HG02610 (cell line): ENCODE results near the gene SLC13A5.
"Not testable (repeated sequence)": the region's sequence is repeated elsewhere in the genome, so short reads cannot be mapped to it uniquely, and the experiment has no call there.

Source experiments
- ATAC-seq: cut with Tn5 transposase; IDR thresholded peaks from one replicate; pipeline ENCODE4 v1.9.1; 2021; ENCODE audit warnings: mild to moderate bottlenecking, moderate library complexity; ENCODE audit not compliant: unreplicated experiment

The SLC13A5 gene

DNA sequence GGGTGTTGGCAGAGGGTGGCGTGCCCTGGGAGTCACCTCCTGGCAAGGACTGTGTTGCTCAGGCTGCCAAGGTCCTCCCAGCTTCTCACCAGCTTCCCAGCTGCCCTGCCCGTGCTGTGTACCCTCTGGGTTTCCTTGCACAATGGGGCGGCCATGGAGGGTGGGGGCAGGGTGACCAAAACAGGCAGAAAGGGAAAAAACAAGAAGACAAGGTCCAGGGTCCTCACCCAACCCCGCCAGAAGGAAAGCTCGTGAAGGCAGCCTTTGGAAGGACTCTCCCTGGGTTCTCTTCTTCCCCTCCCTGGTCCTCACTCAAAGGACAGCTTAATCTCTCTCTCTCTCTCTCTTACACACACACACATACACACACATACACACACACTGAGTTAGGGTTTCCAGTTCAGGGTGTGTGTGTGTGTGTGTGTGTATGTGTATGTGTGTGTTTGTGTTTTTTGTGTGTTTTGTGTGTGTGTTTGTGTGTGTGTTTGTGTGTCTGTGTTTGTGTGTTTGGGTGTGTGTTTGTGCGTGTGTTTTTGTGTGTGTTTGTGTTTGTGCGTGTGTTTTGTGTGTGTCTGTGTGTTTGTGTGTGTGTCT is 2.0 kb downstream of the SLC13A5 start:
- no peak for ATAC-seq

DNA sequence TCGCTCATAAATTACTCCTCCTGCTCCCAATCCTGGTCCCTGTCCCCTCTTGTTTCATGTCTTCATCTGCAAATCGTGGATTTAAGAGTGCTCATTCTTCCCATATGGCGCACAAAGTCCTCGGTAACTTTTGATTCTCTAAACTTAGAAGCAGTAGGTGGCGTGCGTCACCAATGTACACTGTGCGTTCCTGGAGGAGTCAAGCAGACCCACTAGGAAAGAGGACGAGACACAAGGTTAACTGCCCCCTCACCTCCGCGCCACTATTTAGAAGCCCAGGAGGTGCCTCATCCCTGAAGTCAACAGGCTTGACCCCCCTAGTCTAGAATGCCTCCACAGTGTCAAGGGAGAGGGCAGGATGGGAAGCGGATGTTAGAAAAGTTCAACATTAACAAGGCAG is 2.9 kb downstream of the SLC13A5 start:
- no peak for ATAC-seq

DNA sequence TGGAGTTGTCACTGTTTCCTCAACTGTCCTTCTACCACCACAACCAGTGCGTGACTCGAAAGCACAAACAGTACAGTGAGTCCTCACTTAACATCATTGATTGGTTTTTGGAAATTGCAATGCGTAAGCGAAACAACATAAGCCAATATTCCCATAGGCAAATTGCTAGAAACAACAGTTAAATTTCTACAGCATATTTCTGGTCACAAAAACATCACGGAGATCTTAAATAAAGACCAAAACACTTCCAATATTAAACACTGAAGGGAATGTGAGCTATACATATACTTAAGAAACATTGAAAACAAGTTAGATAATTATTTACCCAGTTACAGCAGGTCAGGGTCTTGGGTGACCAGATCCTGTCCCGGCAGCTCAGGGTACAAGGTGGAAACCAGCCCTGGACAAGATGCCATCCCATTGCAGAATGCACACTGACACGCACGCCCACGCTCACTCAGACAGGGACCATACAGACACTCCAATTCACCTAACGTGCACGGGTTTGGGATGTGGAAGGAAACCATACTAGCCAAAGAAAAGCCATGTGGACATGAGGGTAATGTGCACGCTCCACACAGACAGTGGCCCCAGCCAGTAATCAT is 4.7 kb downstream of the SLC13A5 start:
- ATAC-seq: no peak

DNA sequence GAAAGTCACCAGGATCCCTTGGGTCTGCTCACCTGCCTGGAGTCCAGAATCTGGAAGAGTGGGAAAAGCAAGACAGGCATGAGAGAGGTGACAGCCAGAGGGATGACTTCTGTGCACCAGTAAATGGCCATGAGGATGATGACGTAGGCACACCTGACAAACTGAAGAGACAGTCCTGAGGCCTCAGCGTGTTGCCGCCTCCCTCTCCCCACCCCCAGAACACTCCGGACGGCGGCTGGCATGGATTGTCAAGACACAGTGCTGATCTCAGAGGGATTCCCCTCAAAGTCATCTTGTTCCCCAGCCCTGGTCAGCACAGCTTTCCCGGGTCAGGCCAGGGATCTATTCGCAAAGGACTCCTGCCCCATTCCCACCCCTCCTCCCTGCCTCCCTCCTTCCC is 6.2 kb downstream of the SLC13A5 start:
- ATAC-seq: no peak

DNA sequence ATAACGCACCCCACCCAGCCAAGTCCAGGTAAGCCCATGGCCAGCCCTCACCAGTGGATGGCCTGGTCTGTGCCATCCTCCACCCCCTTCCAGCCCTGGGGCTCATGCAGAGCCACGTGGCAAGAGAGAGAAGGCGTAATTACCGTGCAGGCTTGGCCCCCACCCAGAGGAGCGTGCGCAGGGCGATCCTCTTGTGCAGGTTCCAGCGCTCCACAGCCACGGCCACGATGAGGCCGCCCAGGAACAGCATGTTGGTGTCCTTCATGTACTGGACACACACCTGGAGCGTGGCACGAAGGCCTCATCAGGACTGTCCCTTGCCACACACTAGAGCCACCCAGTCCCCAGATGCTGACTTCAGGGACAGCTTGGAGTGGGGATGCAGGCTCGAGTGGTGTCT is 6.7 kb downstream of the SLC13A5 start:
- ATAC-seq: no peak

DNA sequence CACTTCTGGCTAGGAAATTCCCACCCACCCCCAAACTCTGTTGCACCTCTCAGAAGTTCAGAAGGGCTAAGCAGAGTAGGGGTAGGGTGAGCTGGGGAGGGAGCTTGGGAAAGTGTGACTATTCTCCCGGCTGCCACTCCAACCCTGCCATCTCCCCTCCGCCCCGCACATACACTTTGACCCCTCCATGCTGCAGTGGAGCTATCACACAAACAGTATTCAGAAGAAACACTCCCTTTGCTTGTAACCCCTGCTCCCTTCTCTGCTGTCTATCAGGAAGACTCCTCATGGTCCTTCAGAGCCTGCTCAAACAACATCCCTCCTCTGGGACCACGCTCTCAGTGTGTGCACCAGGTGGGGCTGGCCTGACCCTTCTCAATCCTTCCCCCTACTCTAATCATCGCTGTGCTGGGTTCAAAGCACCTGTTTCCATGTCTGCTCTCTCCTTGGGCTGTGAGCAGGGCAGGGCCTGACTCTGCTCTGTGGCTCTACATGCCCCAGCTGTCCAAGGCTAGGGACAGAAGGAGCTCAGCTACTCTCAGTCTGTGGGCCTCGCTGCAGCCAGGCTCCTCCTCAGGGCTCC is 8.6 kb downstream of the SLC13A5 start:
- ATAC-seq: no peak

DNA sequence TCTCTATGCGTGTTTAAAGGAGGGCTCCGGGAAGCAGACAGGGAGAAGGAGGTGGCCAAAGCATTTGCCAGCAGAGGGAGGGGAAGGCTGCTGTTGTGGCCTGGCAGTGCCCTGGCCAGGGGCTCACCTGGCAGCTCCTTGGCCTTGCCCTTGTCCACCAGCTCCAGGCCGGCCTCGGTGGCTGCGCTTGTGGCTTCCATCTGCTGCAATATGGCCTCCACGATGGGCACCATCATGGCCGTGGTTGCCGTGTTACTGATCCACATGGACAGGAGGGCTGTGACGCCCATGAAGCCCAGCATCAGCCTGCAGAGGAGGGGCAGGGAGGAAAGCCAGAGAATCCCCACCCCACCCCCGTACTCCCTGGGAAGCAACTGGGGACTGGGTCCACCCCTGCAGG is 9.4 kb downstream of the SLC13A5 start:
- no peak for ATAC-seq

DNA sequence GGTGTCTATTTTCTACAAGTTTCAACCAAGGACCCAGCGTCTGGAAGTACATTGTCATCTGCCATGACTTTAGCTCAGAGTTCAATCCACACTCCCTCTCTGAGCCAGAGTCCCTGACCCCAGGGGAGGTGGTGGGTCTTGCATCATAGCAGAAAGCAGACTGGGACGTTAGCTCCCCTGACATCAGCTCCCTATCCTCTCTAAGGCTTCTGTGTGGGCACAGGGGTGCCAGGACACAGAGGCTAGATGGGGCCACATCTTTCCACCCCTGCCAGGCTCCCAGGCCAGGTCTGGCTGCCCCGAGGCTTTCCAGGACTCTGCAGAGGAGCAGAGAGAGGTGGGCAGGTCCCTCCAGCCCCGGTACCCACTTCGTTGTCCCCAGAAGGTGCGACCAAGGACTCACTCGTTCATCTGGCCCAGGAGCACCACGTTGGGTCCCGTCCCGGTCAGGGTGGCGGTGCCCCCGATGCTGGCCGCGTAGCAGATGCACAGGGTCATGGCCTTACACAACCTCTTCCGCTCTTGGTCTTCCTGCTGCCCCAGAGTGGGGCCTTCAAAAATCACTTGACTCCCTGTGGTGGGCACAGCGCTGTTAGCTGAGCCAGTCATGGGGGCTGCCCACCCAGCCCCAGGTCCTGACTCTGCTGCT is 10.5 kb downstream of the SLC13A5 start:
- ATAC-seq: no peak

DNA sequence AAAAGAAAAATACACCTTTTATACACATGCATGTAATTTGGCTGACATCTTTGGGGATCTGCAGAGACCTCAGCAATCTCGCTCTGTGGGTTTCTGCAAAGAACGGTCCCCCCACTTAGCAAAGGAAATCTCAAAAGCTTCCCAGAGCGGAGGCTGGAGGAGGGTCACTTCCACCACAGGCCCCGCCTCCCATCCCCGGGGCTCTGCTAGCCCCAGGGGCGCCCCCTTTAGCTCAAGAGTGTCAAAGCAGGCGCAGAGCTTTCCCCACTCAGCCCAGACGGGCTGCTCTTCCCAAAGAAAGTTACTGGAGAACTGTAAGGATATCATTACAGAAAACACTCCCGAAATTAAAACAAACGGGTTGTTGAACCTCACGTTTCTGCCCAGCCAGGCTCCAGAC is 11.4 kb downstream of the SLC13A5 start:
- ATAC-seq: no peak

DNA sequence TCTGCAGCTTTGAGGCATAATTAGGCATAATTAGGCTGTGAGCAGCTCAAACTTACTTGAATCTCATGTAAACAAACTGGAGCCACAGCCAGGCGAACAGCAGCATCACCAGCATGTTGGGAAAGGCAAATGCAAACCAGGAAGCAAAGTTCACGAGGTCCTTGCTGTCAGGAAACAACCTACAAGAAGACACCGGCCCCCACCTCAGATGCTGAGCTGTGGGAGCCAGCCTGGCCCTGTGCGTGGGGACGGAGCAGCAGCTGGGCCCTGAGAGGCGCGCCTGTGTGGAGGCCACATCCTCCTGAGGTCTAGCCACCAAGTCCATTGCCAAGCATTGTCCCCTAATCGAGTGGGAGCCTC is 12.2 kb downstream of the SLC13A5 start:
- ATAC-seq: no peak

DNA sequence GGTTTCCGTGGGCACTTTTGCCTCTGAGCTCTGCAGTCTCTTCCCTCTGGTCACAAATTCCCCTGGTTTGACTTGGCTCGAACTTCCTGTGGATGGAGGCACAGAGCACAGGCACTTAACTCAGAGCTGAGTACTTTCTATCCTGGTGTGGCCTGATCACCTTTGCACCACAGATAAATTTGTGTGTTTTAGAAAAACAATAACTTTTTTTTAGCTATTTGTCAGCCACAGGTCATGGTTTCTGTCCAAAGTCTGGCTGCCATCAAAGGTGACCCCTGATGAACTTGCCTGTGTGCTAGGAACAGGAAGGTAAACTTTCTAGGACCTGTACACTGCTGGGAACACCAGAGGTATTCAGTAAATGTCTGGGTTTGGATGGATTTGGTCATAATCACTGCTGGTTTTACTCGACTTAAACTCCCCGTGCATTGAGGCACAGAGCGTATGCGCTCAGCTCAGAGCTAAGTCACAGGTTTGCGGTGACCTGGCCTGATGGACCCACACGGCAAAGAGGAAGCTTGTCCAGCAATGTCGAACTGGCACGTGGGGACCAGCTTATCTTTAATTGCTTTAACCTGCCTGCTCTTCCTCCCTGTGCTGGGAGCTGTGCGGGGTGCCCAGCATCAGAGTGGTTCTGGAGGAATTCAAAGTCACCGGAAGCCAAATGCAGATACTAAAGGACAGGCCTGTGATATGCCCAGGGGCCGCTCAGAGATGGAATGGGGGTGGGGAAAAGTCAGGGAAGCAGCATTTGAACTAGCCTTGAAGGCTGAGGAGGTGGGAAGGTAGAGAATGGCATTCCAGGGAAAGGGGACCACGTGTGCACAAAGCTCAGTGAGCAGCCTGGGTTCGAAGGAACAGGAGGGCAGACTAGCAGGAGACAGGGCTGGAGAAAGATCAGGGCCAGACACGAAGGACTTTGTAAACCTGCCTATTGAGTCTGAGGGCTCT is 12.9 kb downstream of the SLC13A5 start:
- no peak for ATAC-seq

DNA sequence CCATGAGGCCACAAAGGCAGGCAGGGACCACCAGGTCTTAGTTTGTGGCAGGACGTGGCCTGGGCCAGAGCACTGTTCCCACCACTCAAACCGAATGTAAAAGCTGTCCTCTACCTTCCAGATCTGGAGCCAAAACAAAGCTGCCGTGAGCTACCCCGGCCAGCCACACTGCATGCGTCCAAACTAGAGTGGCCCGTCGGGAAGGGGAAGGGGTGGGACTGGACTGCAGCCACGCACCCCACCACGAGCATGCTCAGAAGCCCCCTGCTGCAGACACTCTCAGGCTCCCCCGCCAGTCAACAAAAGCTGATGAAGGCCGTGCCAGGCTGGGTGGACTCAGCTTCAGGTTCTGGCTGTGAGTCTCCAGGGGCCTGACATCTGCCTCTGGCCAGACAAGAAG is 15.2 kb downstream of the SLC13A5 start:
- no peak for ATAC-seq

DNA sequence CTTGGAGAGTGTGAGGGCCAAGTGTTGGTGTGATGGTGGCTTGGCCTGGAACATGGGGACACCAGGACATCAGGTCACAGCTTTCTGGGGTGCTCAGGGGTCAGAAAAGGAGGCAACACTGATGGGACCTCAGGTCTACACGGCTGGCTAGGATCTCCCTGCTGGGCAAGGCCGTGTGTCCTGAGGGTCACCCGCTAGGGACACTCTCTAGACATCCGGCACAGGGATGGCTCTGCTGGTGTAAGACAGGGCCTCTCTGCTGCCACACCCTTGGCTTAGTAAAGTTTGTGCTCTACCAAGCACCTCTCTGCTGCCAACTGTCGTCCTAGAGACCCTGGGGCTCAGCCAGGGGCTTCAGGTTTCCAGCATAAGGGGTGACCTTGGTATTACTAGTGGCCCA is 16.3 kb downstream of the SLC13A5 start:
- no peak for ATAC-seq

DNA sequence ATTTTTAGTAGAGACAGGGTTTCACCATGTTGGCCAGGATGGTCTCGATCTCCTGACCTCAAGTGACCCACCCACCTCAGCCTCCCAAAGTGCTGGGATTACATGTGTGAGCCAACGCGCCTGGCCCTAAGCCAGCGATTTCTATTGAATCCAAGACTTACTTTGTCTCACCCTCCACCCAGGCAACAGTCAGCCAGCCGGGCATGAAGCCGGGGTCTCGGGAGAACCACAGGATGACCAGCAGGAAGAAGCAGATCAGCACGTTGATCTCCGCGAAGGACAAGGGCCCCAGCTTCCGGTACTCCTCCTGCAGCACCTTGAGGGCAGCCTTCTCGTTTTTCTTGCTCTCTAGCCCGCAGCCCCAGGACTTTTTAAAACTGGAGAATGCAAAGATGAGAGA is 17.6 kb downstream of the SLC13A5 start:
- ATAC-seq: no peak

DNA sequence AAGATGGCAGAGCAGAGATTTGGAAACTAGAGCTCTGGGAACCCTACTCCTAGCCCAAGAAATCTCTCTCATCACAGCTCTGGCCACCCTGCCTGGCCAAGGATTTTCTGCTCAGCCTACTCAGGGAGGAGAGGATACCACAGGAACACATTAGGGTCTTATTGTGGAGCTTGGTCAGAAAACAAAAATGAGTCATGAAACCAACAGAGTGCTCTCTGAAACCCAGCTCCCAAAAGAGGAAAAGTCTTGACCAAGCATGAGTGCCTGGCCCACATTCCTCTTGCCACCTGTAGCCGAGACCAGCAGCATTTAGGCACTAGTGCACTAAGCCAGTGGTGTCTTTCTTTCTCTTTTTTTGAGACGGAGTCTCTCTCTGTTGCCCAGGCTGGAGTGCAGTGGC is 18.1 kb downstream of the SLC13A5 start:
- ATAC-seq: no peak

DNA sequence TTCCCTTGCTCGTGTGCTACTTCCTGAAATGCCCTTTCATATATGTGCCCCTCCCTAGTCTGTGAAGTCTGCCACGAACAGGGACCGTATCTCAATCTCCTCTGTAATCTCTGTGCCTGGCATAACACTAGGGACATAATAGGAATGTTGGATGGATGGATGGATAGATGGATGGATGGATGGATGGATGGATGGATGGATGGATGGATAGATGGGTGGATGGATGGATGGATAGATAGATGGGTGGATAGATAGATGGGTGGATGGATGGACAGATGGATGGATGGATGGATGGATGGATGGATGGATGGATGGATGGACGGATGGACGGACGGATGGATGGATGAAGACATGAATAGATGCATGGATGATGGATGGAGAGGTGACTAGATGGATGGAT is 21.2 kb downstream of the SLC13A5 start:
- not testable (repeated sequence) for ATAC-seq

DNA sequence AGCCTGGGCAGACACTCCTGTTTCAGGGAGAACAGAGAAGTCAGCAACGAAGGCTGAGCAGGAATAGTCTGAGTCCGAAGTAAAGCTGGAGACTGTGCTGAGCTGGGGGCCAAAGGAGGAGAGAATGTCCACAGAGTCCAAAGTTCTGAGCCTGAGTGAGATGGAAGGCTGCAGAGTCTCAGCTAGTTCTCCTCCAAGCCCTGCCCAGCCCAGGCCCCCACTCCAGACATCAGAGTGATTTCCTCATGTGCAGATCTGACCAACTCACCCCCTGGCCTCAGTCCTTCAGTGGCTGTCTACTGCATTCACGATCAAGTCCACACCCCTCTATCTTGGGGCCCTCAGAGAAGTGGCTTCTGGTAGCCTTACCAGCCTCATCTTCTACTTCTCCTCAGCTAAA is 21.6 kb downstream of the SLC13A5 start:
- ATAC-seq: no peak

DNA sequence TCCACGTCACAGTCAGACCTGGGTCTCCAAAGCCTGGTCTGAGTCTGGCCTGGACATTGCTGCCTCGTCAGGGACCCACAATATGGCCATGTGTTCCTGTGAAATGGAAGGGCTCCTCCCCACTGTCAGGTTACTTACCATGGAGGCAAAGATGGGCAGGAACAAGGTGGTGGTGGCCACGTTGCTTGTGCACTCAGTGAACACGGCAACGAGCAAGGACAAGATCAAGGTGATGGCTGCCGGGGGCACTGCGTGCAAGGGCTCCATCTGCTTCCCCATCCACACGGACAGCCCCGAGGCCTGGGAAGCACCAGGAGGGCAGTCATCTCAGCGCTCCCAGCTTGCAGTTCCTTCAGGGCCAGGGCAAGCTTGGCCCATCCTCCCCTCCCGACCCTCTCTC is 22.5 kb downstream of the SLC13A5 start:
- no peak for ATAC-seq

DNA sequence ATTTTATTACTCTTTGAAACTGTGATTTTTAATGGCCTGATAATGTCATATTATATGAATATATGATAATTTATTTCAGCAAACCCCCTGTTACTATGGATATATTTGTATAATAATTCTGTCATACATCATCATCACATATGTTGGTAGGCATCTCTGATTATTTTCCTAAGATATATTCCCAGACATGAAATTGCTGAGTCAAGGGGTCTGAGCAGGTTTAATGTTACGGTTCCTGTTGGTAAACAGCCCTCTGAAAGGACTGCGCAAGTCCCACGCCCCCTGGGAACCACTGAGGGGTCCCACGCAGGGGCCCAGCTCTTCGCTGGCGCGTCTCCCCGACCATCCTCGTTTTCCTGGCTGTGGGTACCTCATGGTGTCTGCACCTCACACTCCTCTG is 24.2 kb downstream of the SLC13A5 start:
- no peak for ATAC-seq

DNA sequence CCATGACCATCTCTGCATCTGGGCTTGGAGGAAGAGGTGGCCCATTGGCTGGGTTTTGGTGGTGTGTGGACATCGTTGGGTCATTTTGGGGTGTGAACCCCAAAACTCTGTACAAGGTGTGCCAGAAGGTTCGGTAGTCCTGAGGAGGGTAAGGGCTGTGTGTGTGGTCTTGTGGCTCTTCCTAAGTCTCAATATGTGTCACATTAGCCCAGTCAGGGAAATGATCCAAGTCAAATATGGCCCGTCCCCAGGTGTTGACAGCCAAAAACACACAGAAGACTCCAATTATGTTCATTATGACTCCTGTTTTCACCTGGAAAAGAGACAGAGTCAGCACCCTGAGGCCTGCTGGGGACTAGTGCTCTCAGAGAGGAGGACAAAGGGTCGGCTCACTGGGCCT is 27.1 kb downstream of the SLC13A5 start:
- ATAC-seq: no peak
